ENCODE results near the gene GSPT1. TPM values are rescaled to one million over a fixed set of nuclear protein-coding genes. Genes with fewer than 3 reads are reported as not detected.
A peak's percentile ranks its signal among the peaks of the same experiment; 100 is the strongest.

GSPT1 gene
- total RNA-seq, 1 donor from 2014 or later = 217 TPM

DNA sequence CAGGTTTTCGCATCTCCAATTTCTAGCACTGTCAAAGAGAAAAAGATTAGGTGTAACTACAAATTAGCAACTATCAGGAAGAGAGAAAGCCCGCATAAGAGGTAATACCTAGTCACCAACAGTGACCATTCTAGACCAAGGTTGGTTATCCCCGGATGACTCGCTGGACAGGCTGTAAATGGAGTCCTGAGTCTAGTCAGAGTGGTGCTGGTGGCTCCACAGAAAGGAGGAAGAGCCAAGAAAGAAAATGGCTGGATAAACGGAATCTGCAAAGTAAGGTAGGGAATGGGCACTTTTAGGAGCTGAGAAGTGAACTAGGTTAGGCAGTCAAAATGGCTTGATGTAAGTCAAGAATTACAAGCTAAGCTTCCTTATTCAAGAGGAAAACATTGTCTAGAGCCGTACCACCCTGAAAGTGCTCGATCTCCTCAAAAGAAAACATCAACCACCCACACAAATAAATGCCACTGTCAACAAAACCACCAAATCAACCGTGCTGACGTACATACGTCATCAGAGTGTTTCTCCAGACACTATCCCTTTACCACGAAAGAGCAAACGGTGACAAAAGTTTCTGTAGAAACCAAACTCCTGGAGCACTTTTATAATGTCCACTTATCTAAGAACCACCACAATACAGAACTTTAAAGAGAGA, 2.2 kb downstream of the GSPT1 start:
- peak; percentile 36 for DNase-seq (ENCODE audit: low read depth)

DNA sequence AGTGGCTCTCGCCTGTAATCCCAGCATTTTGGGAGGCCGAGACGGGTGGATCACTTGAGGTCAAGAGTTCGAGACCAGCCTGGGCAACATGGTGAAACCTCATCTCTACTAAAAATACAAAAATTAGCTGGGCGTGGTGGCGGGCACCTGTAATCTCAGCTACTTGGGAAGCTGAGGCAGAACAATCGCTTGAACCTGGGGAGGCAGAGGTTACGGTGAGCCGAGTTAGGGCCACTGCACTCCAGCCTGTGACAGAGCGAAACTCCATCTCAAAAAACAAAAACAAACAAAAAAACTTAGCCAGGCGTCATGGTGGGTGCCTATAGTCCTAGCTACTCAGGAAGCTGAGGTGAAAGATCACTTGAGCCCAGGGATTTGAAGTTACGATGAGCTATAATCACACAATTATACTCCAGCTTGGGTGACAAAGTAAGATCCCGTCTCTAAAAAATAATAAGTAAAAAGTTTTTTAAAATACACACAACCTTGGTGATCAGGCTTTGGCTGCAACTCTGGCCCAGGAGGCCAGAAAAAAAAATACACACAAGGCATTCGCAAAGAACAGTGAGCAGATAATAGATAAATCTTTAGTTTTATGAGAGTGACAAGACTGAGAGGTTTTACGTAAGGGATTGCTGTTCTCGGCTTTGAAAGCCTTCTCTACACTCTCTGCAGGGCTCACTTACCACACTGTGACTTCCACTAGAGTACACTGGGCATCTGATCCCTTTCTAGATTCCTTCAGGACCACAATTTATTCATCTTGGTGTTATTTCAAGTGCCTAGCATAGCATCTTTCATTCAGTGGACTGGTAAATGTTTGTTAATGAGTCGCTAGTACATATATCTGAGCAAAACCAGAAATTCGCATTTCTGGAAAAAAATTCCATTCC, 5.9 kb downstream of the GSPT1 start:
- peak; percentile 33 for DNase-seq (ENCODE audit: low read depth)

DNA sequence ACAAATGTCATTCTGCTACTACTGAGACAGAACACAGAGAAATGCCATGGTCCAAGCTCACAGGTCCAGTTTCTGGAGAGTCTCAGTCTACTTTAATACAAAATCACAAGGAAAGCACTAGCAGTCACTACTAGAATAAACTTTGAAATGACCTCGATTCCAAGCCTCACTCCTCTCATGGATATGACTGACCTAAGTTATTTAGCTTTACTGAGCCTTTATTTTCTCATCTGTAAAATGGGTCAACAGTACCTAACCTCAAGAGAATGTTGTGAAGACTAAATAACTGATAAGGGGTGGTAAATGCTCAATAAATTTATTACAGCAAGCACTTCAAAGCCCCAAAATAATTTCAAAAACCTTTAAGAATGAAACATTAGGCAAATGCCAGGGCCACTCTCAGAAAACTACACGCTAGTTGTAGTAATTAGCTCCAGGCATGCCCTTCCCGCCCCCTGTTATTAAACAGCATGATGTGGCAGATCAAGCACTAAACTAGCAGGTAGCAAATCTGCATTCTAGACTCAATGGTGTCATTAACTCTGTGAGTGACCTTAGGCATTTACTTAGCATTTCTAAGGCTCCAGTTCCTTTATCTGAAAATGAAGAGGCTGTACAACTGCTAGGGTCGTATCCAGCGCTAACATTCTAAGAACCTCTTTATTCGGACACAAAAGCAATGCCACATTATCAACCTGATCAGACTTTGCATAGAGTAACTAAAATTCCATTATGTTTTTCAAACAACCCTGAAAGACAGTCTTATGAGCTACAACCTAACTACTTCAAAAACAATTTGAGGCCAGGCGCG, 8.4 kb downstream of the GSPT1 start:
- DNase-seq (ENCODE audit: low read depth) = no peak

DNA sequence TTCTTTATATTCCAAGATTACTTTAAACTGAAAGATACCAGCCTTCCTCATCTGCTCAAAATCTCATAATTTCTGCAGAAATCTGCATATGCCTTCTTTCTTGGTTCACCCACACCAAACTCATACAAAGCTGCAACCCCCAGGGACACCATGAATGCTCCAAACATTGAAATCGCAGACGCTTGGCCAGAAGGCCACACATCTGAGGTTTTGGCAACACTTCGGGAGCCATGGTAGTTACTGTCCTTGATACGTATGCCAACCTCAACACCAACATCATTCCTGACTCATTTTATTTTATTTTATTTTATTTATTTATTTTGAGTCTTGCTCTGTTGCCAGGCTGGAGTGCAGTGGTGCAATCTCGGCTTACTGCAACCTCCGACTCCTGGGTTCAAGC, 11.8 kb downstream of the GSPT1 start:
- no peak for DNase-seq (ENCODE audit: low read depth)

DNA sequence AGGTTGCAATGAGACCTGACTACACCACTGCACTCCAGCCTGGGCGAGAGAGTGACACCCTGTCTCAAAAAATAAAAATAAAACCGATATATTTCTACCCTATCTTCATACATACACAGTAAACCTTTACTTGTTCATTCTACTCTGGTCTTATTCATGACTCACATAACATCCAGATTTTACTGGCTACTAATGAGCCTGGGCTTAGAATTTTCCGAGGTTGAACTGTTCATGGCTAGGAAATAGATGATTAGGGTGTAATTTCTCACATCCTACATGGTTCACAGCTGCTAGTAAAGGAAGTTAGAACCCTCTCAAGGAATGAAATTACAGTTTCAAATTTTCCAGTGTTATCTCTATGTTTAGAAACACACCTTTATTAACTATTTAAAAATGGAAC, 14.7 kb downstream of the GSPT1 start:
- peak; percentile 75 for DNase-seq (ENCODE audit: low read depth)

DNA sequence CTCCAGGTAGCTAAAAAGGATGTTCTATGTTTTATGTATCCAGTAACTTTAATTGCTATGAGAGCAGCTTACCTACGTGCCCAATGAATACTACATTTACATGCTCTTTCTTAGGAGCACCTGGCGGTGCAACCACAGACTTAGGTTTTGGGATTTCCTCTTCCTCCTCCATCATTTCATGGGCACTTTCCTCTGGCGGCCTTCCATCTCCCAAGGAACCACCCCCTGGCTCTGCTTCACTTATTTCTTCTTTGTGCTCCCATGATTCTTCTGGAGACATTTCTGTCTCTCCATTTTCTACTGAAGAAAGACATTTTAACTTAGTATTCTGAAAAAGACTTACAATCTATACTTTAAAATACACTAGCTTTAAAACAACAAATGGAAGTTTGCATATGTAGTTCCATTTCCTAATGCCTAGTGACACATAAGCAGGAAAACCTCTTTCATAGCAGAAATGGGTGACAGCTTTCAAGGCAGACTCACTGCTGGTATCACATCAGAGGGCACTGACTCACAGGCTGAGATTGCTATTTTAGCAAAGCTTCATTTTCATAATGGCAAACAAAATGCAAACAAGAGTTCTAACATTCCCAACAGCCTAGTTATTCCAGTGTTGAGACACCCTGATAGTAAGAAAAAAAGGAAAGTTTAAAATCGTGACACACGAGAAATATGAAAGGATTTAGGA, 19.1 kb downstream of the GSPT1 start:
- DNase-seq (ENCODE audit: low read depth) = peak; percentile 79

DNA sequence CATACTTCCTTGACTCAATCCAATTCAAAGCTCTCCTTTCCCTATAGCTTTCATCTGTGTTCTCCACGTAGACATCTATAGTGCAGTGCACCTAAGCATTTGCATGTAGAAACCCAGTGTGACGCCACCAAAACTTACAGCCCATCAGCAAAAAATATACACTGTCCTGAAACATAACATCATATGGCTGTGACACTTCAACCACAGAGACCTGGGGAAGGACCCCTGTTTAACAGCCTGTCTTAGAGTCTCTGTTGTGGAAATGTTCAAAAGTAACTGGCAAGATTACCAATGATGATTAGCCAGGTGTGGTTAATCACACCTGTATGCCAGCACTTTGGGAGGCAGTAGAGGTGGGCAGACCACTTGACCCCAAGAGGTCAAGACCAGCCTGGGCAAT, 22.2 kb downstream of the GSPT1 start:
- no peak for DNase-seq (ENCODE audit: low read depth)

GRCh38 chr16:11892761-11893160, 23.0 kb downstream of the GSPT1 start:
- DNase-seq (ENCODE audit: low read depth) = no peak

GRCh38 chr16:11890231-11890965, 25.4 kb downstream of the GSPT1 start:
- no peak for DNase-seq (ENCODE audit: low read depth)

GRCh38 chr16:11886881-11887280, 28.9 kb downstream of the GSPT1 start:
- DNase-seq (ENCODE audit: low read depth) = no peak

GRCh38 chr16:11884035-11884434, 31.7 kb downstream of the GSPT1 start:
- no peak for DNase-seq (ENCODE audit: low read depth)

- no peak for DNase-seq (ENCODE audit: low read depth)
Measured at GRCh38 chr16:11880007-11880406, 35.7 kb downstream of the GSPT1 start.

DNA sequence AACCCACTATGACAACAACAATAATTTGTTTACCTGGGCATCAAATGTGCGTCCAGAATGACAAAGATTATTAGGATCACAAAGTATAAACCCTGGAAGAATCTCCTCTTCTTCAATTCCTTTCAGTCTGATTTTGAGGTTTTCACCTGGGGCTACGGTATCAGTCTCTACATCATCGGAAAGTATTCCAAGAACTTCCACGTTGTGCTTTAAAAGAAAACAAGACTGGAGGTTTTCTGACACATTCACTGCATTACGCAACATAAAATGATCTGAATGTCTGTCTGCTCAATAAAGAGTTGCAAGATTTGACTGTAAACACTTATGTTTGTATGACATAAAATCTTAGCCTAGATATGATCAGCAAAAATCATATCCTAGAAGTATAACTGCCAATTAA, 38.4 kb downstream of the GSPT1 start:
- peak; percentile 51 for DNase-seq (ENCODE audit: low read depth)

GRCh38 chr16:11876306-11876705, 39.5 kb downstream of the GSPT1 start:
- DNase-seq (ENCODE audit: low read depth) = no peak

DNA sequence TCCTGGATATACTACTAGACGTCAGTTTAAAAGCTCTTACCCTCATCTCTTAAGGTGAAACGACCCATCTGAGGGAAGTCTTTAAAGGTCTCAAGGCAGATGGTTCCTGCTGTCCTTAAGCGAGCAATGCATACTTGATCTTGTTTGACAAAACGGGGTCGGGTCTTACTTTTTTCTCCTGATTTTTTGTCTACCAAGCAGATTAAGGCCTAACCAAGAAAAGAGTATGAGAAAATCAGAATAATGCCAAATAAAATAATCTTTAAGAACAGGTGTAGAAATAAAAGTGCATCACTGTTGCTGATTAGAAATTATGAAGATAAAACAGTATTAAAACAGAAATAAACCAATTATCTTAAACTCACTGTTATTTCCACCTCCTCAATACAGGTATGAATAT, 40.0 kb downstream of the GSPT1 start:
- DNase-seq (ENCODE audit: low read depth) = no peak

- DNase-seq (ENCODE audit: low read depth) = no peak
Measured at GRCh38 chr16:11871193-11871592, 44.6 kb downstream of the GSPT1 start.

- DNase-seq (ENCODE audit: low read depth) = no peak
Measured at GRCh38 chr16:11870399-11870798, 45.4 kb downstream of the GSPT1 start.

GRCh38 chr16:11869353-11870228, 46.2 kb downstream of the GSPT1 start:
- no peak for DNase-seq (ENCODE audit: low read depth)

DNA sequence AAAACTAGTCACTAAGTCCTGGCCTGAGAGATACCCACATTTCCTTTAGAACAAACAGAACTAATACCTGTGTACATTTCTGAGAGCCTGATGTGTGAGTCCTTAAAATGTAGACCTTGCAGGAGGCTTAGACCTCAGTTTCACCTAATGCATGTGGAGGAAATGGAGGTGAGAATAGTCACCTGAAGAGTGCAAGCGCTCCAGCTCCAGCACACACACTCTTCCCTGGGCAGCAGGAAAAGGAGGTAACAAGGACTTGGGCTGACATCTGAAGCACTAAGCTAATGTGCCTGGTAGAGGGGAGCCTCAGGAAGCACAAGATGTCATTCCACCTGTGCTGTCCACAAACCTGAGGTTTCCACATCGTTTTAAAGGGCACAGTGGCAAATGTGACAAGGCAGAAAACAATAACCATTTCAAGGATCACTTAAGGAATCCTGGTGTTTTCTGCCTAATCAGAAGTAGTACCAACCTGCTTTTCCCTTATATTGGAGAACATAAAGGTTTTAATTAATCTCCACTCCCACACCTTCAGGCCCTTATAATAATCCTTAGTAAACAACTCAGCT, 47.3 kb downstream of the GSPT1 start:
- no peak for DNase-seq (ENCODE audit: low read depth)

DNA sequence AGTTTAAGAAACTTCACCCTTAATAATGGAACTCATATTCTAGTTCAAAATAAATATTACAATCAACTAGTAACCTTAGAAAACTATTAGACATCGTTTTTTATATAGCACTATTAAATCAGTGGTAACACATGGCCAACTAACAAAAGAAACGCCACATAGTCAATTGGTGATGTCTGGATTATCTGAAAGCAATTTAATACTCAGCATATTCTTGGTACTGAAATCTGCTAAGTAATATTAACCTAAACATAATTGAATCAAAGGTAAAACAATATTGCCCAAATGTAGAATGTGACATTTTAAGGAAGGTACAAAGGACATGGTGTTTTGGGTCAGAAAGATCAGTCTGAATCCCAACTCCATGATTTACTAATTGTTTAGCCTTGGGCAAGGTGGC, 53.3 kb downstream of the GSPT1 start:
- DNase-seq (ENCODE audit: low read depth) = no peak
